ENCODE data around the gene CHST3. TPM values are rescaled to one million over a fixed set of nuclear protein-coding genes. Genes with fewer than 3 reads are reported as not detected.

The CHST3 gene
- total RNA-seq, 4 donors from 2014 or later, result 8.6 to 16.9 (median 14.0) TPM

DNA sequence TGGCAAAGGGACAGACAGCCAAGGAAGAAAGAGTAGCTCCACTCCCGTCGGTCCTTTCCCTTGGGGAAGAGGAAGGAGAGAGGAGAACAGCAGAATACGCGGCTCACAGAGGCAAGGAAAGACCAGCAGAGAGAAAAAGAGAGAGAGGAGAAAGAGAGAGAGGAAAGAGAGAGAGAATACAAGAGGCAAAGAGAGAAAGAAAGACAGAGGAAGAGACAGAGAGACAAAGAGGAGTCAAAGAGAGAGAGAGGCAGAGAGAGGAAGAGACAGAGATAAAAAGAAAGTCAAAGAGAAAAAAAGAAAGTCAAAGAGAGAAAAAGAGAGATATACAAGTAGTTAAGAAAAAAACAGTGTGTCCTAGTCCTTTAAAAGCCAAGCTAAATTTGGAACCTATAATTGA, 23.4 kb upstream of the CHST3 start:
- Histone ChIP-seq H3K36me3 (no peaks in the 10 kb centered on the region), H3K27ac (no peak overlapping the region), H3K9me3 (no peaks in the 10 kb centered on the region), H3K27me3 (no peaks in the 10 kb centered on the region), H3K4me1 (no peaks in the 10 kb centered on the region), H3K4me3 (replicated peaks in 1 of 3) (no peak overlapping the region)
- TF ChIP-seq, protein P1, sequence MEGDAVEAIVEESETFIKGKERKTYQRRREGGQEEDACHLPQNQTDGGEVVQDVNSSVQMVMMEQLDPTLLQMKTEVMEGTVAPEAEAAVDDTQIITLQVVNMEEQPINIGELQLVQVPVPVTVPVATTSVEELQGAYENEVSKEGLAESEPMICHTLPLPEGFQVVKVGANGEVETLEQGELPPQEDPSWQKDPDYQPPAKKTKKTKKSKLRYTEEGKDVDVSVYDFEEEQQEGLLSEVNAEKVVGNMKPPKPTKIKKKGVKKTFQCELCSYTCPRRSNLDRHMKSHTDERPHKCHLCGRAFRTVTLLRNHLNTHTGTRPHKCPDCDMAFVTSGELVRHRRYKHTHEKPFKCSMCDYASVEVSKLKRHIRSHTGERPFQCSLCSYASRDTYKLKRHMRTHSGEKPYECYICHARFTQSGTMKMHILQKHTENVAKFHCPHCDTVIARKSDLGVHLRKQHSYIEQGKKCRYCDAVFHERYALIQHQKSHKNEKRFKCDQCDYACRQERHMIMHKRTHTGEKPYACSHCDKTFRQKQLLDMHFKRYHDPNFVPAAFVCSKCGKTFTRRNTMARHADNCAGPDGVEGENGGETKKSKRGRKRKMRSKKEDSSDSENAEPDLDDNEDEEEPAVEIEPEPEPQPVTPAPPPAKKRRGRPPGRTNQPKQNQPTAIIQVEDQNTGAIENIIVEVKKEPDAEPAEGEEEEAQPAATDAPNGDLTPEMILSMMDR (IDR thresholded peaks at IDR 0.05), result no peak
- TF ChIP-seq POLR2A (IDR thresholded peaks at IDR 0.05), result no peak
- DNase-seq, result no peak
- 87 to 88% methylated on average over 4 of the region's 4 CpGs for WGBS, 2 donors
- intact Hi-C loops (cut with DNase I), result no loop called here

DNA sequence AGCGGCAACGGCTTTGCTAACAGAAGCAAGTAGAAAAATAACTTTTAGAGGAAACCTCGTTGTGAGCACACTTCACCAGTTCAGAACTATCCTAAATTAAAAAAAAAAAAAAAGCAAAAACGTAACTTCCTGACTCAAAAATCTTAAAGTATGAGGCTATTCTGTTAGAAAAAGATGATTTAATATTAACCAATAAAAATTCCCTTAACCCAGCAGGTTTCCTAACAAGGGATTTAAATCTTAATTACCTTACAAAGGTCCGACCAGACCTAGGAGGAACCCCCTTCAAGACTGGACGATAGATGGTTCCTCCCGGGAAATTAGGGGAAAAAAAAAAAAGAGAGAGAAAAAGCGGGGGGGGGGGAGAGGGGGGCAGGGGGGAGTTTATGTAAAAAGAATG, 22.9 kb upstream of the CHST3 start:
- no peak overlapping the region for H3K4me3 ChIP-seq (replicated peaks in 1 of 3)
- no peak for DNase-seq
- 70 to 72% methylated on average over 8 of the region's 8 CpGs for WGBS, 2 donors
- H3K27me3 ChIP-seq, result no peaks in the 10 kb centered on the region
- no peaks in the 10 kb centered on the region for H3K4me1 ChIP-seq
- H3K9me3 ChIP-seq, result no peaks in the 10 kb centered on the region
- TF ChIP-seq, protein P1 (IDR thresholded peaks at IDR 0.05), result no peak
- TF ChIP-seq POLR2A (IDR thresholded peaks at IDR 0.05), result no peak
- no peak overlapping the region for H3K27ac ChIP-seq
- intact Hi-C loops (cut with DNase I), result no loop called here
- no peaks in the 10 kb centered on the region for H3K36me3 ChIP-seq

DNA sequence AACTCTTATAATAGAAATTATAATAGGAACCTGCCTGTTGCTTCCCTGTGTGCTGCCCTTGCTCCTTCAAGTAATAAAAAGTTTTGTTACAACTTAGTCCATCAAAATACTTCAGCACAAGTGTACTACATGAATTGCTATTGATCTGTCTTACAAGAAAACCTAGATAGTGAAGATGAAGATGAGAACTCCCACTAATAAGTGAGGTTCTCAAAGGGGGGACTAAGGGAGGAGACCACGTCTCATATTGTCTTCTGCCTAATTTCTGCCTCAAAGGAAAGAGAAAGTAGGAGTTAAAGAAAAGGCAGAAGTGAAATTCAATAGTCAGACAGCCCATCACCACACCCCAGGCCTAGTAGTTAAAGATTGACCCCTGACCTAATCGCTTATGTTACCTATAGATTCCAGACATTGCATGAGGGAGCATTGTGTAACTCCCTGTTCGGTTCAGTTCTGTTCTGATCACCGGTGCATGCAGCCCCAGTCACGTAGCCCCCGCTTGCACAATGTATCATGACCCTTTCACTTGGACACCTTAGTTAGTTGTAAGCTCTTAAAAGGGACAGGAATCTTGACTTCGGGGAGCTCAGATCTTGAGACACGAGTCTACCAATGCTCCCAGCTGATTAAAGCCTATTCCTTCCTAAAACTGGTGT, 18.2 kb upstream of the CHST3 start:
- intact Hi-C loops (cut with DNase I), result no loop called here
- TF ChIP-seq, protein P1 (IDR thresholded peaks at IDR 0.05), result no peak
- no peak for TF ChIP-seq POLR2A (IDR thresholded peaks at IDR 0.05)
- no peaks in the 10 kb centered on the region for H3K27me3 ChIP-seq
- no peaks in the 10 kb centered on the region for H3K9me3 ChIP-seq
- no peaks in the 10 kb centered on the region for H3K4me1 ChIP-seq
- 90 to 94% methylated on average over 8 of the region's 8 CpGs for WGBS, 2 donors
- DNase-seq, result no peak
- no peak overlapping the region for H3K4me3 ChIP-seq (replicated peaks in 1 of 3)
- no peaks in the 10 kb centered on the region for H3K36me3 ChIP-seq
- H3K27ac ChIP-seq, result no peak overlapping the region

DNA sequence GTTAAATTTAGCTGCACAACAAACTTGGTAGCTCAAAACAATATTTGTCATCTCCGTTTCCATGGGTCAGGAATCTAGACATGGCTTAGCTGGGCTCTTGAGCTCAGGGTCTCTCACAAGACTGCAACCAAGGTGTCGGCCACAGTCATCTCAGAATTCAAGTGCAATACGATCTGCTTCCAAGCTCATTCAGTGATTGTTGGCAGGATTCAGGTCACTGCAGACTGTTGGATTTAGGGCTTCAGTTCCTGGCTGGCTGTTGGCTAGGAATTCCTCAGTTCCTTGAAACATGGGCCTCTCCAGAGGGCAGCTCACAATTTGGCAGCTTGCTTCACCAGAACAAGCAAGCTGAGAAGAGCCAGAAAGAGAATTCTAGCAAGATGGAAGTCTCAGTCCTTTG, 17.5 kb upstream of the CHST3 start:
- TF ChIP-seq, protein P1 (IDR thresholded peaks at IDR 0.05), result no peak
- TF ChIP-seq POLR2A (IDR thresholded peaks at IDR 0.05), result no peak
- Histone ChIP-seq H3K4me3 (replicated peaks in 1 of 3) (no peak overlapping the region), H3K36me3 (no peaks in the 10 kb centered on the region), H3K9me3 (no peaks in the 10 kb centered on the region), H3K4me1 (no peaks in the 10 kb centered on the region), H3K27ac (no peak overlapping the region), H3K27me3 (no peaks in the 10 kb centered on the region)
- no peak for DNase-seq
- intact Hi-C loops (cut with DNase I), result no loop called here
- WGBS, 2 donors, result 56 to 75% methylated on average over 3 of the region's 3 CpGs

DNA sequence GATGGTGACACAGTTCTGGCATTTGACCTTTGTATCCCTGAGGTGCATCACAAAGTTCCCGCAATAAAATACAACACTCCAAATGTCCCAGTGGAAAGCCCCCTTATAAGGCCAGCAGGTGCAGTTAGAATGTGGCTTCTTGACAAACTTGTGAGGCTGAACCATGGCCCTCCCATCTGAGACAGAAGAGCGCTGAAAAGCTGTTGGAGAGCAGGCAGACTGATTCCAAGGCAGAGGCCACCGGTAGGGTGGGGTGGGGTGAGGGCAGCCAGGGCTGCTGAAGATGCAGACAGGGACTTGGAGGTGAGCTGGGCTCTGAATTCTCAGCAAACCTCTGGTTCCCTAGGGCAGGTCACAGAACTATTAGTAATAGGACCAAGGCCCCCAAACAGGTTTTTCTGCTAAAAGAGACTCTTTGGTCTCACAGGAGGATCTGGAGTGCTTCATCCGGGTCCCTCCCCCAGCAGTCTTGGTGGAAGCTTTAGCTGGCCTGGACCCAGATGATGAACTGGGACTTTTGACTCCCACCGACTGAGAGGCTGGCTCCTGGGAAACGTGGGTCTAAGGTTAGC, 15.6 kb upstream of the CHST3 start:
- Histone ChIP-seq H3K4me1 (no peaks in the 10 kb centered on the region), H3K9me3 (no peaks in the 10 kb centered on the region), H3K27me3 (no peaks in the 10 kb centered on the region), H3K4me3 (replicated peaks in 1 of 3) (no peak overlapping the region), H3K36me3 (no peaks in the 10 kb centered on the region), H3K27ac (no peak overlapping the region)
- intact Hi-C loops (cut with DNase I), result no loop called here
- TF ChIP-seq POLR2A (IDR thresholded peaks at IDR 0.05), result no peak
- TF ChIP-seq, protein P1 (IDR thresholded peaks at IDR 0.05), result no peak
- 48 to 69% methylated on average over 4 to 6 of the region's 6 CpGs for WGBS, 2 donors
- DNase-seq, result no peak
